Keratinocyte (primary cell): ENCODE data around the gene SLC22A24. TPM values are rescaled to one million over a fixed set of nuclear protein-coding genes. Genes with fewer than 3 reads are reported as not detected.

Experiments
- DNase-seq: peaks from one replicate; pipeline ENCODE4 v3.0.0-alpha.2; 2011; ENCODE audit warnings: low read depth, missing footprints, low spot score
- FAIRE-seq: peaks from 2 replicates; lab custom pipeline; 2011; peaks lifted over from hg19 to GRCh38; lab: Jason Lieb, UNC
- H2AFZ ChIP-seq: 2 replicates; pipeline ENCODE4 v1.6.0; 2012; ENCODE audit warnings: low read length, control low read depth, inconsistent platforms; ENCODE audit not compliant: control insufficient read depth
- H3K27ac ChIP-seq: 2 replicates; pipeline ENCODE4 v1.5.1; 2011; ENCODE audit warnings: low read length; ENCODE audit not compliant: control insufficient read depth, insufficient read depth
- H3K27me3 ChIP-seq: 3 replicates; pipeline ENCODE4 v1.6.0; 2011; ENCODE audit warnings: low read length; ENCODE audit not compliant: control insufficient read depth, insufficient read depth; ENCODE audit errors: extremely low read depth
- H3K36me3 ChIP-seq, 2 experiments: 2 replicates in 1 of 2; 3 replicates in 1 of 2; pipeline ENCODE4 v1.5.1; 2011; ENCODE audit warnings: low read length in 2 of 2, mild to moderate bottlenecking in 1 of 2; ENCODE audit not compliant: control insufficient read depth in 2 of 2, insufficient read depth in 2 of 2; ENCODE audit errors: extremely low read depth in 1 of 2
- H3K4me1 ChIP-seq: 3 replicates; pipeline ENCODE4 v1.5.1; 2011; ENCODE audit warnings: low read length; ENCODE audit not compliant: control insufficient read depth, insufficient read depth; ENCODE audit errors: extremely low read depth
- H3K4me2 ChIP-seq: 3 replicates; pipeline ENCODE4 v1.6.0; 2011; ENCODE audit warnings: low read depth, low read length; ENCODE audit not compliant: control insufficient read depth, insufficient read depth; ENCODE audit errors: extremely low read depth
- H3K4me3 ChIP-seq, 3 experiments: fragments of 200-600 bp in 1 of 3; sonication (generic) in 1 of 3; 2 replicates in 2 of 3; 3 replicates in 1 of 3; pipeline ENCODE4 v1.5.1; 2011 to 2016; ENCODE audit warnings: low read length in 3 of 3, mild to moderate bottlenecking in 3 of 3, control low read depth in 2 of 3, inconsistent platforms in 1 of 3, low read depth in 1 of 3, mixed read lengths in 1 of 3, mixed run types in 1 of 3, moderate library complexity in 1 of 3; ENCODE audit not compliant: control insufficient read depth in 2 of 3, insufficient read depth in 2 of 3; ENCODE audit errors: extremely low read depth in 1 of 3
- H3K79me2 ChIP-seq: 2 replicates; pipeline ENCODE4 v1.6.0; 2012; ENCODE audit warnings: low read length; ENCODE audit not compliant: control insufficient read depth, insufficient read depth
- H3K9ac ChIP-seq: 3 replicates; pipeline ENCODE4 v1.6.0; 2011; ENCODE audit warnings: low read length; ENCODE audit not compliant: control insufficient read depth, insufficient read depth; ENCODE audit errors: extremely low read depth
- H3K9me1 ChIP-seq: 3 replicates; pipeline ENCODE4 v1.6.0; 2011; ENCODE audit warnings: low read length; ENCODE audit not compliant: control insufficient read depth, insufficient read depth; ENCODE audit errors: extremely low read depth
- H3K9me3 ChIP-seq: 2 replicates; pipeline ENCODE4 v1.5.1; 2012; ENCODE audit warnings: low read depth, low read length; ENCODE audit not compliant: control insufficient read depth
- H4K20me1 ChIP-seq: 3 replicates; pipeline ENCODE4 v1.6.0; 2011; ENCODE audit warnings: low read length; ENCODE audit not compliant: control insufficient read depth, insufficient read depth; ENCODE audit errors: extremely low read depth
- EZH2 ChIP-seq: IDR thresholded peaks from one replicate; pipeline ENCODE4 v1.6.1; 2012; ENCODE audit warnings: inconsistent platforms, mild to moderate bottlenecking, low read length, moderate library complexity
- dilution Hi-C: fragments of 300-500 bp; cut with MboI; formaldehyde crosslinking; loops from one replicate; pipeline ENCODE4 v1.7.0; 2020; ENCODE audit warnings: low sequenced_read_pairs; ENCODE audit not compliant: extremely low pct_ligation_motif_present
- polyA plus RNA-seq, 5 experiments: library from polyadenylated mRNA; depleted of rRNA in 3 of 5; stranded (reverse) in 3 of 5; stranded (forward) in 1 of 5; unstranded in 1 of 5; fragments of >200 nt; gene quantifications; 1 replicate in 1 of 5; 2 replicates in 3 of 5; 3 replicates in 1 of 5; pipeline versions ENCODE4 v1.2.1 to v1.2.3, GENCODE V29; 2011 to 2012; ENCODE audit warnings: missing spikeins in 2 of 5, low read depth in 1 of 5, low replicate concordance in 1 of 5
- TF ChIP-seq, protein P1 (sequence below), 3 experiments: IDR thresholded peaks in 1 of 3; conservative IDR thresholded peaks in 1 of 3; optimal IDR thresholded peaks in 1 of 3; 2 replicates in 2 of 3; 3 replicates in 1 of 3; pipeline versions ENCODE3 to v1.5.1; 2011; ENCODE audit warnings: low read length in 3 of 3, mild to moderate bottlenecking in 3 of 3, moderate library complexity in 2 of 3, control low read depth in 1 of 3, inconsistent platforms in 1 of 3; ENCODE audit not compliant: insufficient read depth in 2 of 3; ENCODE audit errors: extremely low read depth in 1 of 3

Gene SLC22A24
- polyA plus RNA-seq, 1 donor (not counting 4 experiments of a cell fraction or from before 2014, with no cell fraction given) = not detected

DNA sequence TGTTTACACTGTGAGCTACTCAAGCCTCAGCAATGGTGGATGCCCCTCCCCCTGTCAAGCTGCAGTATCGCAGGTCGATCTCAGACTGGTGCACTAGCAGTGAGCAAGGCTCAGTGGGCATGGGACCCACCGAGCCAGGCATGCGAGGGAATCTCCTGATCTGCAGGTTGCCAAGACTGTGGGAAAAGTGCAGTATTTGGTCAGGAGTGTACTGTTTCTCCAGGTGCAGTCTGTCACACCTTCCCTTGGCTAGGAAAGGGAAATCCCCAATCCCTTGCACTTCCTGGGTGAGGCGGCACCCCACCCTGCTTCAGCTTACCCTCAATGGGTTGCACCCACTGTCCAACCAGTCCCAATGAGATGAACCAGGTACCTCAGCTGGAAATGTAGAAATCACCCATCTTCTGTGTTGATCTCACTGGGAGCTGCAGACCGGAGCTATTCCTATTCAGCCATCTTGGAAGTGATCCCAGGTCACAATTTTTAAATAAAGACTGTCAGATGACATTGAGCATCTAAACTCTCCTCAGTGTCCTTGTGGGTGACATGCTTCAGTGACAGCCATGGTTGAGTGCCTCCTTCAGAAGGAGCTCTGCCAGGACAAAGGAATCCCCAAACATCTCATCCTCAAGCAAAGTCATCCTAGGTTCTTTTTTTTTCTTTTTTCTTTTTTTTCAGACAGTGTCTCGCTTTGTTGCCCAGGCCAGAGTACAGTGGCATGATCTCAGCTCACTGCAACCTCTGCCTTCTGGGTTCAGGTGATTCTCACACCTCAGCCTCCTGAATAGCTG lies 10.8 kb downstream of the SLC22A24 start:
- dilution Hi-C loops = no loop called here
- FAIRE-seq = no peak
- no peak overlapping the region for H3K4me3 ChIP-seq
- H3K9me3 ChIP-seq = no peaks in the 10 kb centered on the region
- no peaks in the 10 kb centered on the region for H3K9me1 ChIP-seq
- H3K9ac ChIP-seq = no peak overlapping the region
- H3K36me3 ChIP-seq = no peaks in the 10 kb centered on the region
- H3K27me3 ChIP-seq = no peaks in the 10 kb centered on the region
- H3K27ac ChIP-seq = no peak overlapping the region
- TF ChIP-seq, protein P1, sequence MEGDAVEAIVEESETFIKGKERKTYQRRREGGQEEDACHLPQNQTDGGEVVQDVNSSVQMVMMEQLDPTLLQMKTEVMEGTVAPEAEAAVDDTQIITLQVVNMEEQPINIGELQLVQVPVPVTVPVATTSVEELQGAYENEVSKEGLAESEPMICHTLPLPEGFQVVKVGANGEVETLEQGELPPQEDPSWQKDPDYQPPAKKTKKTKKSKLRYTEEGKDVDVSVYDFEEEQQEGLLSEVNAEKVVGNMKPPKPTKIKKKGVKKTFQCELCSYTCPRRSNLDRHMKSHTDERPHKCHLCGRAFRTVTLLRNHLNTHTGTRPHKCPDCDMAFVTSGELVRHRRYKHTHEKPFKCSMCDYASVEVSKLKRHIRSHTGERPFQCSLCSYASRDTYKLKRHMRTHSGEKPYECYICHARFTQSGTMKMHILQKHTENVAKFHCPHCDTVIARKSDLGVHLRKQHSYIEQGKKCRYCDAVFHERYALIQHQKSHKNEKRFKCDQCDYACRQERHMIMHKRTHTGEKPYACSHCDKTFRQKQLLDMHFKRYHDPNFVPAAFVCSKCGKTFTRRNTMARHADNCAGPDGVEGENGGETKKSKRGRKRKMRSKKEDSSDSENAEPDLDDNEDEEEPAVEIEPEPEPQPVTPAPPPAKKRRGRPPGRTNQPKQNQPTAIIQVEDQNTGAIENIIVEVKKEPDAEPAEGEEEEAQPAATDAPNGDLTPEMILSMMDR (optimal IDR thresholded peaks at IDR 0.05 in 1 of 3, IDR thresholded peaks at IDR 0.05 in 1 of 3, conservative IDR thresholded peaks at IDR 0.05 in 1 of 3; ENCODE audit: extremely low read depth in 1 of 3, insufficient read depth in 2 of 3, low read length in 3 of 3) = no peak
- TF ChIP-seq EZH2 = no peak
- DNase-seq = no peak
- H3K4me1 ChIP-seq = no peaks in the 10 kb centered on the region
- no peak overlapping the region for H2AFZ ChIP-seq
- no peaks in the 10 kb centered on the region for H3K79me2 ChIP-seq
- H3K4me2 ChIP-seq = no peak overlapping the region
- H4K20me1 ChIP-seq = no peaks in the 10 kb centered on the region

DNA sequence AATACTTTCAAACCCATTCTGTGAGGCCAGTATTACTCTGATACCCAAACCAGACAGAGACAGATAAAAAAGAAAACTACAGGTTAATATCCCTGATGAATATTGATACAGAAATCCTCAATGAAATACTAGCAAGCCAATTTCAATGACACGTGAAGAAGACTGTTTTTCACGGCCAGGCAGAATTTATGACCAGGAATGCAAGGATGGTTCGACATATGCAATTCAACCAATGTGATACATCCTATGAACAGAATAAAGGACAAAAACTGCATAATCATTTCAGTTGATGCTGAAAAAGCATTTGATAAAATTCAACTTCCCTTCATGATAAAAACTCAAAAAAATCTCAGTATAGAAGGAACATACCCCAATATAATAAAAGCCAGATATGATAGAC lies 44.5 kb downstream of the SLC22A24 start:
- no peaks in the 10 kb centered on the region for H3K27me3 ChIP-seq
- no peak overlapping the region for H3K27ac ChIP-seq
- H3K9ac ChIP-seq = no peak overlapping the region
- H3K79me2 ChIP-seq = no peaks in the 10 kb centered on the region
- H3K9me3 ChIP-seq = no peaks in the 10 kb centered on the region
- no peak overlapping the region for H3K4me3 ChIP-seq
- no peaks in the 10 kb centered on the region for H3K9me1 ChIP-seq
- no peaks in the 10 kb centered on the region for H3K36me3 ChIP-seq
- no peak for DNase-seq
- H2AFZ ChIP-seq = no peak overlapping the region
- dilution Hi-C loops = no loop called here
- no peak for TF ChIP-seq EZH2
- TF ChIP-seq, protein P1 (optimal IDR thresholded peaks at IDR 0.05 in 1 of 3, IDR thresholded peaks at IDR 0.05 in 1 of 3, conservative IDR thresholded peaks at IDR 0.05 in 1 of 3; ENCODE audit: extremely low read depth in 1 of 3, insufficient read depth in 2 of 3, low read length in 3 of 3) = no peak
- no peaks in the 10 kb centered on the region for H3K4me1 ChIP-seq
- H4K20me1 ChIP-seq = no peaks in the 10 kb centered on the region
- H3K4me2 ChIP-seq = no peak overlapping the region
- FAIRE-seq = no peak
